Kidney (tissue), 14 donors: Measurements from ENCODE around the gene ELAC1. TPM values are rescaled to one million over a fixed set of nuclear protein-coding genes. Genes with fewer than 3 reads are reported as not detected.

Experiments
- DNase-seq, 5 donors: peaks; one replicate each; pipeline ENCODE4 v3.0.0-alpha.2; 2013 to 2020
- FAIRE-seq: peaks from 2 replicates; lab custom pipeline; 2012; peaks lifted over from hg19 to GRCh38; lab: Jason Lieb, UNC
- H3K27ac ChIP-seq, 2 donors: one replicate each; pipeline ENCODE4 v1.7.0; 2013; ENCODE audit warnings: low read depth in 2 of 2, low read length in 2 of 2, inconsistent platforms in 1 of 2
- H3K27me3 ChIP-seq: one replicate; pipeline ENCODE4 v1.7.1; 2013; ENCODE audit warnings: low read length, inconsistent platforms; ENCODE audit not compliant: control insufficient read depth, insufficient read depth
- H3K36me3 ChIP-seq, 3 donors: one replicate each; pipeline versions ENCODE4 v1.7.0 to v1.7.1; 2013; ENCODE audit warnings: low read length in 3 of 3, control low read depth in 1 of 3, inconsistent platforms in 1 of 3; ENCODE audit not compliant: insufficient read depth in 3 of 3, control insufficient read depth in 2 of 3
- H3K4me1 ChIP-seq, 3 donors: one replicate each; pipeline versions ENCODE4 v1.7.0 to v1.7.1; 2013; ENCODE audit warnings: low read length in 3 of 3, inconsistent platforms in 1 of 3, low read depth in 1 of 3; ENCODE audit not compliant: control insufficient read depth in 2 of 3, insufficient read depth in 2 of 3
- H3K4me3 ChIP-seq, 3 donors: one replicate each; pipeline versions ENCODE4 v1.7.0 to v1.8.1; 2013; ENCODE audit warnings: low read length in 3 of 3, control low read depth in 1 of 3, inconsistent platforms in 1 of 3
- H3K9ac ChIP-seq, 3 donors: one replicate each; pipeline versions ENCODE4 v1.7.0 to v1.7.1; 2013; ENCODE audit warnings: low read length in 3 of 3, control low read depth in 1 of 3, inconsistent platforms in 1 of 3
- H3K9me3 ChIP-seq, 3 donors: one replicate each; pipeline versions ENCODE4 v1.7.0 to v1.7.1; 2013; ENCODE audit warnings: low read length in 3 of 3, control low read depth in 1 of 3, inconsistent platforms in 1 of 3; ENCODE audit not compliant: control insufficient read depth in 2 of 3, insufficient read depth in 1 of 3
- intact Hi-C: fragments of 100-400 bp; cut with DNase I; formaldehyde crosslinking; loops from one replicate; pipeline ENCODE4 v1.11.1; 2022
- polyA plus RNA-seq: library from polyadenylated mRNA; stranded (reverse); fragments of 350-450 nt; fragmentation: Illumina TruSeq; extraction: RNeasy Lipid Tissue Mini Kit (QIAGEN cat#74804); gene quantifications from one replicate; pipeline ENCODE4 v1.2.3, GENCODE V29; 2014; ENCODE audit warnings: low read depth, low replicate concordance; ENCODE audit not compliant: insufficient read depth
- total RNA-seq: library from RNA; stranded (reverse); fragmentation: NEBNext Ultra II Directional; extraction: Animal tissue kit (Norgen Biotek cat#: 25700); gene quantifications from one replicate; pipeline ENCODE4 v1.2.1, GENCODE V29; 2021
- TF ChIP-seq, protein P1 (sequence below): IDR thresholded peaks from 3 replicates; pipeline ENCODE4 v1.5.1; 2012; ENCODE audit warnings: mild to moderate bottlenecking, moderate library complexity, borderline replicate concordance; ENCODE audit not compliant: insufficient read depth; ENCODE audit errors: extremely low read depth
- donor health status: control.
- donor health status: control.
- donor health status: control.
- donor health status: control.
- donor health status: control.
- donor health status: DM: yes; HTN: yes; CAD: no.
- donor health status: Normal renal cell carcinoma (clear cell type).

Gene ELAC1
- total and polyA plus RNA-seq, 2 donors from 2014 or later, result 11.7 to 14.8 TPM

DNA sequence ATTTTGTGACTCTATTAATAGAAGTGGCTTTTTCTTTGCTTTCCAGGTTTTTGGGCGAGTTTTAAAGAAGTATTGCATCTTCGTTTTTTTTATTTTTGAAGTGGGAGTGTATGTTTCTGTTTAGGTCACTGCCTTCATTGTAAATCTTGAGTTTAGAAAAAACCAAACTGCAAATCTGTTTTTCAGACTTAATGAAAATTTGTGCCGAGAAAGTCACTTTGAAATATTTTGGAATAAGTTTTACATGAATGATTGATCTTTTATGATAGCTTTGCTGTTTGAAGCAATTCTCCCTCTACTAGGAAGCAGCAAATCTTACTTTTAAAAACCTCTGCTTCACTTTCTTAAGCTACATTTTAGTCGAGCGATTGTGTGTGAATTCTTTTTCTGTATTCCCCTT is 64.4 kb downstream of the ELAC1 start:
- peak overlapping the region in 1 of 3 donors; percentile 35 for H3K9ac ChIP-seq
- peak overlapping the region in 2 of 3 donors; percentile 78 to 80 for H3K4me3 ChIP-seq
- no peak for FAIRE-seq
- H3K27ac ChIP-seq, result no peak overlapping the region
- H3K9me3 ChIP-seq, result no peaks in the 10 kb centered on the region
- intact Hi-C loops, result no loop called here
- H3K27me3 ChIP-seq, result no peaks in the 10 kb centered on the region
- TF ChIP-seq, protein P1, sequence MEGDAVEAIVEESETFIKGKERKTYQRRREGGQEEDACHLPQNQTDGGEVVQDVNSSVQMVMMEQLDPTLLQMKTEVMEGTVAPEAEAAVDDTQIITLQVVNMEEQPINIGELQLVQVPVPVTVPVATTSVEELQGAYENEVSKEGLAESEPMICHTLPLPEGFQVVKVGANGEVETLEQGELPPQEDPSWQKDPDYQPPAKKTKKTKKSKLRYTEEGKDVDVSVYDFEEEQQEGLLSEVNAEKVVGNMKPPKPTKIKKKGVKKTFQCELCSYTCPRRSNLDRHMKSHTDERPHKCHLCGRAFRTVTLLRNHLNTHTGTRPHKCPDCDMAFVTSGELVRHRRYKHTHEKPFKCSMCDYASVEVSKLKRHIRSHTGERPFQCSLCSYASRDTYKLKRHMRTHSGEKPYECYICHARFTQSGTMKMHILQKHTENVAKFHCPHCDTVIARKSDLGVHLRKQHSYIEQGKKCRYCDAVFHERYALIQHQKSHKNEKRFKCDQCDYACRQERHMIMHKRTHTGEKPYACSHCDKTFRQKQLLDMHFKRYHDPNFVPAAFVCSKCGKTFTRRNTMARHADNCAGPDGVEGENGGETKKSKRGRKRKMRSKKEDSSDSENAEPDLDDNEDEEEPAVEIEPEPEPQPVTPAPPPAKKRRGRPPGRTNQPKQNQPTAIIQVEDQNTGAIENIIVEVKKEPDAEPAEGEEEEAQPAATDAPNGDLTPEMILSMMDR, result no peak
- no peaks in the 10 kb centered on the region for H3K36me3 ChIP-seq
- peaks cover 2 to 19% (median 12%) of the 10 kb centered on the region in 3 donors for H3K4me1 ChIP-seq
- DNase-seq, result peak in 1 of 5 donors; percentile 37

DNA sequence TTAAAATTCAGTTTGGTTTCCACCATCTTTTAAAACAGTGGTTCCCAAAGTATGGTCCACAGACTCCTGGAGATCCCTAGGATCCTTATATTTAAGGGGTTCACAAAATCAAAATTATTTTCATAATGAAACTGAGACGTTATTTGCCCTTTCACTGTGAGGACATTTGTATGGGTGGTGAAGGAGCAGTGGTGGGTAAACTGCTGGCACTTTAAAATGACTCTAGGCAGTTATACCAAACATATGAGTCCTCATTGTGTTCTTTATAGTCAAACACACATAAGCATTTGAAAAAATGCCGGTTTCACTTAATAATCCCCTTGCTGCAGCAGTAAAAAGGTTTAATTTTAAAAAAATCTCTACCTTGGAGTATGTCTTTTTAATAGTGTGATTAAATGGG is 69.4 kb downstream of the ELAC1 start:
- H3K9me3 ChIP-seq, result no peaks in the 10 kb centered on the region
- no peak overlapping the region for H3K27ac ChIP-seq
- DNase-seq (no peak), FAIRE-seq (no peak)
- H3K9ac ChIP-seq, result no peak overlapping the region
- H3K36me3 ChIP-seq, result no peaks in the 10 kb centered on the region
- H3K27me3 ChIP-seq, result no peaks in the 10 kb centered on the region
- H3K4me1 ChIP-seq, result peaks cover 2 to 43% (median 28%) of the 10 kb centered on the region in 3 donors
- intact Hi-C loops, result no loop called here
- H3K4me3 ChIP-seq, result no peak overlapping the region
- TF ChIP-seq, protein P1, result no peak

Other genes with a start within 250 kb of the ELAC1 start
- 2.9 TPM for gene MRO, start 148.0 kb upstream of the ELAC1 start, total RNA-seq
- gene MRO, start 148.0 kb upstream of the ELAC1 start, polyA plus RNA-seq, result 6.9 TPM
- 32.8 TPM for gene ME2, start 88.9 kb upstream of the ELAC1 start, total RNA-seq
- 20.5 TPM for gene ME2, start 88.9 kb upstream of the ELAC1 start, polyA plus RNA-seq
- 126 TPM for gene SMAD4, start 62.2 kb downstream of the ELAC1 start, total RNA-seq
- 22.2 TPM for gene SMAD4, start 62.2 kb downstream of the ELAC1 start, polyA plus RNA-seq
- gene MEX3C, start 229.6 kb downstream of the ELAC1 start, total RNA-seq, result 36.6 TPM
- gene MEX3C, start 229.6 kb downstream of the ELAC1 start, polyA plus RNA-seq, result 9.5 TPM